ENCODE data around the gene NCOA6. TPM values are rescaled to one million over a fixed set of nuclear protein-coding genes. Genes with fewer than 3 reads are reported as not detected.
"Not testable (repeated sequence)": the region's sequence is repeated elsewhere in the genome, so short reads cannot be mapped to it uniquely, and the experiment has no call there.

Gene NCOA6
- total RNA-seq, 1 donor from 2014 or later = 37.4 TPM

- intact Hi-C loops (cut with micrococcal nuclease) = not testable (repeated sequence)
Measured at GRCh38 chr20:34780291-34780690, 45.2 kb downstream of the NCOA6 start.

- intact Hi-C loops (cut with micrococcal nuclease) = no loop called here
Measured at GRCh38 chr20:34776177-34776576, 49.3 kb downstream of the NCOA6 start.

DNA sequence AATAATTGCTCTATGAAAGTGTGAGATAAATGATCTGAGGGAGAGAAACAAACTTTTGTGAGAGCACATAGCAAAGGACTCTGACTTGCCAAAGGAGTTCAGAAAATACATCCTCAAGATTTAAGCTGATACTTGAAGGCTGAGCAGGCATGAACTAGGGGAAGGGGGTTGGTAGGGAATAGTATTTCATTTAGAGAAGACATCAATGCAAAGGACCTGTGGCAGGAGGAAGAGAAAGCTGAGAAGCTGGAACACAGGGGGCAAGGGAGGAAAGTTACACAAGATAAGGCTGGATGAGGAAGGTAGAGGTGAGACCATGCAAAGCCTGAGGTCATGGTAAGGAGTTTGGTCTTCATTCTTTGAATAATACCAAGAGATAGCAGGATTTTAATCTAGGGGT lies 50.6 kb downstream of the NCOA6 start:
- intact Hi-C loops (cut with micrococcal nuclease) = no loop called here

GRCh38 chr20:34774449-34774848 lies 51.0 kb downstream of the NCOA6 start:
- intact Hi-C loops (cut with micrococcal nuclease) = no loop called here

DNA sequence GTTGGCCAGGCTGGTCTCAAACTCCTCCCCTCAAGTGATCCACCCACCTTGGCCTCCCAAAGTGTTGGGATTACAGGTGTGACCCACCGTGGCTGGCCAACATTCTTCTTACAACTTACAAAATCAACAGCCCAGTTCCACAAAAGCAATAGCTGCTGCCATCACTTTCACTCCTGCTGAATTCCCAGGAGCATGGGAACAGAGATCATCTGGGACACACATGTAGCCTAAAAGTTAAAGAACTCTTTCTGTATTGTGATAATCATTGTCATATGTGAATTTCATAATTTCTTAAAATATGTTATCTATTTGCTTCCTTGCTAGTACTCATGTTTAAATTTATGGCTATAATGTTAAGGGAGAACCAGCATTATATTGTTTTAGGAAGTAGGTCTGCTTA lies 51.7 kb downstream of the NCOA6 start:
- intact Hi-C loops (cut with micrococcal nuclease) = no loop called here

- intact Hi-C loops (cut with micrococcal nuclease) = no loop called here
Measured at GRCh38 chr20:34772437-34772836, 53.0 kb downstream of the NCOA6 start.

GRCh38 chr20:34771680-34772081 lies 53.8 kb downstream of the NCOA6 start:
- intact Hi-C loops (cut with micrococcal nuclease) = no loop called here

GRCh38 chr20:34768096-34768495 lies 57.4 kb downstream of the NCOA6 start:
- intact Hi-C loops (cut with micrococcal nuclease) = loop anchor here (2.0 to 5.0 kb wide), 2 partner anchors 59 to 251 kb away; partner anchors contain the start of gene DYNLRB1

DNA sequence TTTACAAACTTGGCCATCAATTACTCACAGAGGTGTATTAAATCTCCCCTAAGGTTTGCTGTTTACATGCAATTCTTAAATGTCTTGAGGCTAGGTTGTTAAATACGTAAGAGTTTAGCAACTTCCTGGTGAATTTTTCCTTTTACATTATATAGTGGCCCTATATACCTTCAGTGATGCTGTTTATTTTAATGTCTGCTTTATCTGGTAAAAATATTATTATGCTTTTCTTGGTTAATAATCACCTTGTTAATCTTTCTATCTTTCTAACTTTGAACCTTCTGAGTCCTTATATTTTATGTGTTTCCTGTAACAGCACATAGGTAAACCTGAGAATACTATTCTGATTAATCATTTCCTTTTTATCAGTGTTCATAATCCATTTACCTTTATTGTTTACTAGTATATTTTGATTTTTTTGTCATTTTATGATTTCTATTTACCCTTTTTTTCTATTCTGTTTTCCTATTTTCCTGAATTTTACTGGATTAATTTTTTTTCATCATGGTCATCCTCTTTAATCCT lies 63.4 kb downstream of the NCOA6 start:
- intact Hi-C loops (cut with micrococcal nuclease) = no loop called here

DNA sequence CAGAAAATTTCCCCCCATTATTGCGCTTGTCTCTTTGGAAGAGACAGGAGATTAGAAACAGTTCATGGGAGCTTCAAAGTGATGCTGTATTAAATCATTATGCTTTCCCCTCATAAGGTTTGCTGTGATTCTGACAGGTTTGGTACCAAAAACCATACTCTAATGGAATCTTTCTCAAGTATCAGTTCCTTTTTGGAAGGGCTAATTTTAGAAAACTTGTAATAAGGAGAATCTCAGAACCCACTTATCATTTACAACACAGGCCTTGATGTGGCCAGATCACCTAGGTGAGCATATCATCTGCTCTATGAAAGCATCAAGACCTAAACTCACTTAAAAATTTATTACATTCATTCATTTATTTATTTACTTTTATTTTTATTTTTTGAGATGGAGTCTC lies 70.1 kb downstream of the NCOA6 start:
- intact Hi-C loops (cut with micrococcal nuclease) = no loop called here

DNA sequence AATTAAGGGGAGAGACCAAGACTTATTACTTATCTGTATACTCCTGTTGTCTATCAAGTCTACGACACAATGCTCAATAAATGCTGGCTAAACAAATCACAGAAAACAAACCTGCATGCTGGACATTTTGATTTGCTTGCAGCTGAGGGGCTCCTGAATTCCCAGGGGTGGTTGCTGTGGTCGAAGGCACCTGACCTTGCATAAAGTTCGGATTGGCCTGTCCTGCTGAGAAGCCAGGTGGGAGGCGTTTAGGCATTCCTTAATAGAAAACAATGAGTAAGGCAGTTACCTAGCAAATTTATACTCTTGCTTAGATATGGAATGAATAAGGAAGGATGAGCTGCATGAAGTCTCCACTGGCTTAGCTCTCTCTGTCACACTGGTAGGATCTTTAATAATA lies 70.8 kb downstream of the NCOA6 start:
- intact Hi-C loops (cut with micrococcal nuclease) = loop anchor here (5.0 kb wide), 1 partner anchor 442 kb away; no protein-coding TSS in a partner anchor

DNA sequence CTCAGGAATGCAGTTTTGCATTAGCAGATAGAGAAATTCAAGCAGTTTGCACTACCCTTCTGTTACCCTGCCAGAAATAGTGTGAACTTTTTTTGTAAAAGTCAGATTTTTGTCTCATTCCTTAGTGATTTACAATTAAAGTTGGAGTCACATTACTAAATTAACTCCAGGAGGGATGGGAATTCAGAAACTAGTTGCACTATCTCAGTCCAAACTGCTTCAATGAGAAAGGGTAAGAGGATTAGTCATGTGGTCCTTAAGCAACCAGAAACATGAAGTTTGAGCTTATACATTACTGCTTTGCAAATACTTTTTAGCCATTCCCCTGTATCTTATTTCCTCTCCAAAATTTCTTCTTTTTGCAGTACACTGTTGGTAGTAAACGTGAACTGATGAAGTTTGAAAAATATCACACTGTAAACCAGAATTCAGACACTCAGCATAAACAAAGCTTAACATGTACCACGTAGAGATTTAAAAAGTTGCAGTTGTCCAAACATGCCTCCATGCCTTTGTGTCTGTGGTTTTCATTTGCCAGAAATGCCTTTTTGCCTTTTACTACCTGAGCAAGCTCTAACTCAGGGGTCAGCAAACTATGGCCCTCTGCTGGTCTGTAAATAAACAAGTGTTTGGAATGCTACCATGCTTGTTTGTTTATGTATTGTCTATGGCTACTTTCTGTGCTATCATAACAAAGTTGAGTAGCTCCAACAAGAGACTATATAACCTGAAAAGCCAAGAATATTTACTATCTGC lies 71.6 kb downstream of the NCOA6 start:
- intact Hi-C loops (cut with micrococcal nuclease) = loop anchor here (5.0 kb wide), 1 partner anchor 442 kb away; no protein-coding TSS in a partner anchor

DNA sequence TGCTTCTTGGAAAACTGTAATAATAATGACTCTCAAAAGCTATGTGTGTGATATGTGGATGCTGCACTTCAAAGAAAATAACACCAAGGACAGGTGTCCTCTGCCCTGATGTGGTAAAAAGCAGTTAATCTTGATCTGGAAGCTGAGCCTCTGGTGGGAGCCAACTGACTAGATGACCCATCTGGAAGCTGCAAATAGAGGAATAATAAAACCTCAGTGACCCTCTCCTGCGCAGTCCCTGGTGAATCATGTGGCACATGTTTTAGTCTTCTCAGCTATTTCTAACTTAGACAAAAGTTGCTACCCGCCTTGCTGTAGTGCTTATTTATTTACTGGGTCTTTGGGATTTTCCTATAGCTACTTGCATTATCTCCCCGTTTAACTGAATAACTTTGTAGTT lies 74.0 kb downstream of the NCOA6 start:
- intact Hi-C loops (cut with micrococcal nuclease) = loop anchor here (5.0 kb wide), 1 partner anchor 439 kb away; no protein-coding TSS in a partner anchor

DNA sequence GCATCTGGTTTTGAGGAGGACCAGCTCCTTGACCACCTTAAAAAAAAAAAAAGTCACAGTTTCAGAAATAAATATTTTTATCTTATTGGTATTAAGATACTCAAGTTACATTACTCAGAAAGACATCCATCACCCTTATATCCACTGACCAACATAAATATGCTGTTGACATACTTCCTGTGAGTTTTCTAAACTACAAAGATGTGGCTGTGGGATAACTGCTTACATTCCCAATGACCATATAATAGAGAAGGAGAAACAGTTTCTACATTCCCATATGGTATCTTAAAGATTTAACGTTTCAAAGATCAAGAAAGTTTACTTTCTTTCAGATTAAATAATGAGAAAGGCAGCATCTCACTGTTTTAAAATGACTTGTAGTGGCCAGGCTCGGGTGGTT lies 75.0 kb downstream of the NCOA6 start:
- intact Hi-C loops (cut with micrococcal nuclease) = loop anchor here (5.0 kb wide), 1 partner anchor 438 kb away; no protein-coding TSS in a partner anchor

GRCh38 chr20:34748709-34749108 lies 76.7 kb downstream of the NCOA6 start:
- intact Hi-C loops (cut with micrococcal nuclease) = no loop called here

DNA sequence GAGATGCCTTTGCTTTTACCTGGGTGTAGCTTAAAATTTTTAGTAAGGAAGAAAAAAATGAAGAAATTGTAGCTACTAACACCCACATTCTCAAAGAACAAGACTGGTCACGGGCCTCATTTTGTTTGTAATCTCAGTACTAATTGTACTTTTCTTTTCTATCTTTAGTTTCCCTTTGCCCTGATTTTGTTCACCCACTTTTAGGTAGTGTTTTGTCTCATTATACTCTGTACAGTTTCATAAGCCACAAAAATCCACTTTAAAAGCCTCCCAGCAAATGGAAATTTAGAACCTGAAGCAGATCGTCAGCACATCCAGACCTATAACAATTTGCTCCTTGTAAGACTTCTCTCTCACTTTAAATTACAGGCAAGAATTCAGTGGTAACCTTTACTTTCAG lies 78.0 kb downstream of the NCOA6 start:
- intact Hi-C loops (cut with micrococcal nuclease) = no loop called here

DNA sequence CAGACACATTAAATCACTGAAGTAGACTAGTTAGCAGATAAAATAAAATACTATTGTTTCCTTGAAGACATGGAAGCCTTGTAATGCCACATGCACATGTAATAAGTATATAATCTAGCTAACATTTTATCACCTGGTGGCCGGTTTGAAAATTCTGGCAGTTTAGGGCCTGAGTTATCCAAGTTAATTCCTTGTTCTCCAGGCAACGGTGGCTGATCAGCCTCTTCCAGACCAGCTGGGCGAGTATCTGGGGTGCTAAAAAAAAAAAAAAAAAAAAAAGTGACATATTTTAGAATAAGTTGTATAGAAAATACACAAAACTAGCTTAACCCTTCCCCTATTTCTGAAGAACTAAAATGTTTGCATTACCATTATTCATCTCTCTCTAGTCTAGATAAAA lies 78.8 kb downstream of the NCOA6 start:
- intact Hi-C loops (cut with micrococcal nuclease) = no loop called here

DNA sequence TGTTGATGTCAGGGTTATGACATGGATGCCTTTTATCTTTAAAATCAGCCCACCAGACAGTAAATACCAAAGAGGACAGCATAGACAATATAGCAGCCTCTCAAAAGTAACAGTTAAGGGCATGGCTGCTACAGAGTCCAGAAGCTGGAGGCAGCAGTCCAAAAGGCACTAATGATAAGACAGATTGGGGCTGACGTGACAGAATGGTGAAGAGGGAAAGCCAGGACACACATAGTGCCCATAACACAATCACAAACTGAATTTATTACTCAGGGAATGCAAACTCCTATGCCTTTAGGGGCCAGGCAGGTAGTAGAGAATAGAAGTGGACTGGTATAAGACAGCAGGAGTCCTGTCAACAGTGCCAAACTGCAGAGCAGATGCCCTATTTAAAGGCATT lies 80.6 kb downstream of the NCOA6 start:
- intact Hi-C loops (cut with micrococcal nuclease) = no loop called here

GRCh38 chr20:34744340-34744739 lies 81.1 kb downstream of the NCOA6 start:
- intact Hi-C loops (cut with micrococcal nuclease) = no loop called here

- intact Hi-C loops (cut with micrococcal nuclease) = no loop called here
Measured at GRCh38 chr20:34743039-34743438, 82.4 kb downstream of the NCOA6 start.

DNA sequence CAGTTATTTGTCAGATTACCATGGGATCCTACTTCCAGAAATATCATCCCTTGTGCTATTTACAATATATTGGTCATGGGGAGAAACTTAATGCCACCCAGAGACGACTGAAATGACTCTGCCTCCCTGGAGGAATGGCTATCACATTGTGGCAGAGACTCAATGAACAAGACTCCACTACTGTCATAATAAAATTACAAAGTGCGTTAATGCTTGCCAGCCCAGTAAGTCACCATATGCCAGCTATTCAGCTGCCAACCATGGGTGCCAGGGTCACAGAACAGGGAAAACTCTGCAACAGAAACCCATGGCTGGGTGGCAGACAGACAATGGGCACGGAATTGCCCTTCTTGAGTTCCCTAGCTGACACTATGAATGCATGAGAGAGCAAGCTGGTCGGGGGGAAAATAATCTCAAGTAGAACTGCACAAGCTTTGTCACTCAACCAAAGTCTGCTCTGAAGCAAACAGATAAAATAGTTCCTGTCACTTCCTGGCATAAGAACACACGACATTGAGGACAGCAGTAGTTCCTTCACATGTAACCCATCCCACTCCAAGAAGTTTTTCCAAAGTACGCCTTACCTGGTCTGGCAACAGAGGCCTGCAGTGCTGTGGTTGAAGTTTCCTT lies 89.2 kb downstream of the NCOA6 start:
- intact Hi-C loops (cut with micrococcal nuclease) = no loop called here

DNA sequence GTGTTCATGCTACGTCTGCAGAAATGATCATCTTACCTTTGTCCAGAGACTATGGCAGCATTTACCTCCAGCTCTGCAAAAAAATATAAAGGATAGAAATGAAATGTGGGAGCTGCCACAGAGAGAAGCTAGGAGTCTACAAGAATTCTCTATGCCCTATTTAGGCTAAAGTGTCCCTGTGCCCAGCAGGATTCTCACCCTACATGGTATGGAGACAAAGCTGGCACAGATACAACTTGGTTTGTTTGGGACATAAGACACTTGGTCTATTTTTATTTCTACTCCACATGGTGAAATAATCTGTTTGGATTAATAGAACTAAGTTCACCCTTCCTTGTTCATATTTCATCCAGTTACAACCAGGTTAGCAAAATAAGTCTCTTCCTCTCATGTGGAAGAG lies 92.9 kb downstream of the NCOA6 start:
- intact Hi-C loops (cut with micrococcal nuclease) = no loop called here

DNA sequence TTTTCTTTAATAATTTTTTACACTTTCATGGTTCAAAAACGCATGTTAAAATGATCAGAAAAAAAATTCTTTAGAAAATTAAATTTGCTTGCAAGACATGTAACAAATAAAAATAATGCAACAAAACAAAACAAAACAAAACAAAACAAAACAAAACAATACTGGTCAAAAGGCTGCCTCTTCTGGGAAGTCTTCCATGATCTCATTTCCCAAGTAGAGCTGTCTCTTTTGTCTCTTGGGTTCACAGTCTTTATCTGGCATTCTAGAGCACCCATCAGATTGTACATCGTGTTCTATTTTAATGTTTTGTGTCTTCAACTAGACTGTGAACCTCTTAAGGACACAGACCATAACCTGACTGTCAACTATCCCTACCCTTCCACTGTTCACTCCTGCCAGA lies 96.0 kb downstream of the NCOA6 start:
- intact Hi-C loops (cut with micrococcal nuclease) = no loop called here

Measured in T-helper 1 cell treated with Interleukin-12 subunit alpha and Interleukin-12 subunit beta and Interleukin-4 antibody, amounts not matched to agents 30 ng/mL and 1 ng/mL, for 36 hours (primary cell).